NB4 (cell line): ENCODE data around the gene MARCOL.

ENCODE experiments used
- CTCF ChIP-seq: IDR thresholded peaks from one replicate; pipeline ENCODE4 v1.5.1; 2012; ENCODE audit warnings: low read depth, low read length
- MYC ChIP-seq: IDR thresholded peaks from 2 replicates; pipeline ENCODE4 v1.6.1; 2011; ENCODE audit warnings: low read depth, low read length
- POLR2A ChIP-seq: IDR thresholded peaks from 2 replicates; pipeline ENCODE4 v1.6.1; 2011; ENCODE audit warnings: mild to moderate bottlenecking; ENCODE audit not compliant: insufficient read length; ENCODE audit errors: extremely low read depth
- TF ChIP-seq, protein P1 (sequence below): IDR thresholded peaks from 2 replicates; pipeline ENCODE4 v1.6.1; 2011; ENCODE audit warnings: low read depth, low read length

DNA sequence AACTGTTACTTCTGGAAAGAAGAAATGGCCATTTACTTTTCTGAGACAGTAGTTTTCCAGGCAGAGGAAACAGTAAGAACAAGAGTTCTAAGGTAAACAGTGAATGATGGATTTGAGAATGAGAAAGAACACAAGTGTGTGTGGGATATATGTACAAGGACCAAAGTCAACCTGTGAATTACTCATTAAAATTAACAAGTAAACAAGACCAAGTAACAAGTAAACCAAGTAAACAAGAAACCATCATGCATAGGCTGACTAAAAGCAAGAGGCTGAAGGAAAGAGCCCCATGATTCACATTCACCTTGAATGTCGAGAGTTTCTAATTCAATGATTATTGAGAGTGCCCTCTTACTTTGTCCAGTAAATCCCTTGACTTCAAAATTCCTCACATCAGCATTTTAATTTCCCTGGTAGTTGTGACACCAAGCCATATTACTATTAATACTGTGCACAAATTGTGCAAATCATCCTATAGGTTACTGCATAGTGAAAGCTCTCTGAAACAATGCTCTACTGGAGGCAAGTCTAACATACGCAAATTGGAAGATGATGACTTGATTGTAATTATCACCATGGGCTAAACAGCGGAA is 9.8 kb upstream of the MARCOL start:
- TF ChIP-seq CTCF: no peak
- no peak for TF ChIP-seq POLR2A
- no peak for TF ChIP-seq MYC
- TF ChIP-seq, protein P1, sequence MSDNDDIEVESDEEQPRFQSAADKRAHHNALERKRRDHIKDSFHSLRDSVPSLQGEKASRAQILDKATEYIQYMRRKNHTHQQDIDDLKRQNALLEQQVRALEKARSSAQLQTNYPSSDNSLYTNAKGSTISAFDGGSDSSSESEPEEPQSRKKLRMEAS: no peak
